Smooth muscle cell (in vitro differentiated cells): ENCODE measurements around the gene GABBR2. TPM values are rescaled to one million over a fixed set of nuclear protein-coding genes. Genes with fewer than 3 reads are reported as not detected.

Experiments
- DNase-seq: peaks from one replicate; lab custom pipeline; 2025; ENCODE audit not compliant: unreplicated experiment; lab: John Stamatoyannopoulos, UW
- H2AFZ ChIP-seq: fragments of 200-600 bp; sonication (generic); 2 replicates; pipeline ENCODE4 v1.6.0; 2016; ENCODE audit warnings: antibody characterized with exemption, low read depth, mild to moderate bottlenecking
- H3F3A ChIP-seq: fragments of 200-600 bp; sonication (generic); 2 replicates; pipeline ENCODE4 v1.6.0; 2017; ENCODE audit warnings: antibody characterized with exemption, low read depth
- H3K27ac ChIP-seq: fragments of 200-600 bp; sonication (generic); 2 replicates; pipeline ENCODE4 v1.5.1; 2016; ENCODE audit warnings: low read depth, mild to moderate bottlenecking
- H3K27me3 ChIP-seq: fragments of 200-600 bp; sonication (generic); 2 replicates; pipeline ENCODE4 v1.6.1; 2016; ENCODE audit warnings: low read depth, mild to moderate bottlenecking
- H3K36me3 ChIP-seq: fragments of 200-600 bp; sonication (generic); 2 replicates; pipeline ENCODE4 v1.5.1; 2016; ENCODE audit warnings: low read depth
- H3K4me1 ChIP-seq: fragments of 200-600 bp; sonication (generic); 2 replicates; pipeline ENCODE4 v1.5.1; 2016; ENCODE audit warnings: low read depth
- H3K4me2 ChIP-seq: fragments of 200-600 bp; sonication (generic); 2 replicates; pipeline ENCODE4 v1.6.0; 2016; ENCODE audit warnings: mild to moderate bottlenecking
- H3K4me3 ChIP-seq: fragments of 200-600 bp; sonication (generic); 2 replicates; pipeline ENCODE4 v1.5.1; 2016; ENCODE audit warnings: mild to moderate bottlenecking
- H3K79me2 ChIP-seq: fragments of 200-600 bp; sonication (generic); 2 replicates; pipeline ENCODE4 v1.6.0; 2016; ENCODE audit warnings: low read depth, mild to moderate bottlenecking
- H3K9ac ChIP-seq: fragments of 200-600 bp; sonication (generic); 2 replicates; pipeline ENCODE4 v1.6.0; 2016; ENCODE audit warnings: low read depth
- H3K9me3 ChIP-seq: fragments of 200-600 bp; sonication (generic); replicated peaks from 2 replicates; pipeline ENCODE4 v1.5.1; 2016; ENCODE audit warnings: low read depth
- H4K20me1 ChIP-seq: fragments of 200-600 bp; sonication (generic); 2 replicates; pipeline ENCODE4 v1.6.0; 2016; ENCODE audit warnings: low read depth
- WGBS: methylation state at CpG from one replicate; pipeline ENCODE4 v1.1.7; 2016; ENCODE audit warnings: low lambda C conversion rate; 5-methylcytosine and 5-hydroxymethylcytosine counted together
- polyA plus RNA-seq: library from polyadenylated mRNA; unstranded; fragments of >200 nt; fragmentation: Nextera tagmentation; extraction: Ambion mirVana; gene quantifications from 2 replicates; pipeline ENCODE4 v1.2.1, GENCODE V29; 2016
- total RNA-seq: library from RNA; depleted of rRNA; stranded (reverse); fragments of >200 nt; gene quantifications from 2 replicates; pipeline ENCODE4 v1.2.3, GENCODE V29; 2014
- TF ChIP-seq, protein P1 (sequence below): fragments of 200-600 bp; sonication (generic); IDR thresholded peaks from 2 replicates; pipeline ENCODE4 v1.5.1; 2017; ENCODE audit warnings: borderline replicate concordance, mild to moderate bottlenecking, antibody characterized with exemption; ENCODE audit not compliant: insufficient read depth, poor library complexity, severe bottlenecking

GABBR2 gene
- total and polyA plus RNA-seq, 2 experiments from 2014 or later, result 0.25 TPM; not detected in 1

GRCh38 chr9:98255061-98255577, 453.6 kb downstream of the GABBR2 start:
- peak overlapping the region; percentile 99 for H3K4me2 ChIP-seq
- TF ChIP-seq, protein P1, sequence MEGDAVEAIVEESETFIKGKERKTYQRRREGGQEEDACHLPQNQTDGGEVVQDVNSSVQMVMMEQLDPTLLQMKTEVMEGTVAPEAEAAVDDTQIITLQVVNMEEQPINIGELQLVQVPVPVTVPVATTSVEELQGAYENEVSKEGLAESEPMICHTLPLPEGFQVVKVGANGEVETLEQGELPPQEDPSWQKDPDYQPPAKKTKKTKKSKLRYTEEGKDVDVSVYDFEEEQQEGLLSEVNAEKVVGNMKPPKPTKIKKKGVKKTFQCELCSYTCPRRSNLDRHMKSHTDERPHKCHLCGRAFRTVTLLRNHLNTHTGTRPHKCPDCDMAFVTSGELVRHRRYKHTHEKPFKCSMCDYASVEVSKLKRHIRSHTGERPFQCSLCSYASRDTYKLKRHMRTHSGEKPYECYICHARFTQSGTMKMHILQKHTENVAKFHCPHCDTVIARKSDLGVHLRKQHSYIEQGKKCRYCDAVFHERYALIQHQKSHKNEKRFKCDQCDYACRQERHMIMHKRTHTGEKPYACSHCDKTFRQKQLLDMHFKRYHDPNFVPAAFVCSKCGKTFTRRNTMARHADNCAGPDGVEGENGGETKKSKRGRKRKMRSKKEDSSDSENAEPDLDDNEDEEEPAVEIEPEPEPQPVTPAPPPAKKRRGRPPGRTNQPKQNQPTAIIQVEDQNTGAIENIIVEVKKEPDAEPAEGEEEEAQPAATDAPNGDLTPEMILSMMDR, result no peak
- H3K4me3 ChIP-seq, result peak overlapping the region; percentile 76
- H3K9ac ChIP-seq, result peak overlapping the region; percentile 84
- peak overlapping the region; percentile 99 for H2AFZ ChIP-seq
- H3F3A ChIP-seq, result peaks cover 6% of the 10 kb centered on the region
- no peaks in the 10 kb centered on the region for H4K20me1 ChIP-seq
- no peaks in the 10 kb centered on the region for H3K9me3 ChIP-seq
- no peaks in the 10 kb centered on the region for H3K27me3 ChIP-seq
- no peak overlapping the region for H3K27ac ChIP-seq
- no peak for DNase-seq
- no peaks in the 10 kb centered on the region for H3K36me3 ChIP-seq
- WGBS, result 2% methylated on average over 35 of the region's 36 CpGs
- peaks cover 11% of the 10 kb centered on the region for H3K4me1 ChIP-seq
- peaks cover 12% of the 10 kb centered on the region for H3K79me2 ChIP-seq

- Histone ChIP-seq H3K4me3 (peak overlapping the region; percentile 76), H3F3A (peaks cover 6% of the 10 kb centered on the region), H3K27me3 (no peaks in the 10 kb centered on the region), H3K27ac (no peak overlapping the region), H3K9me3 (no peaks in the 10 kb centered on the region), H3K79me2 (peaks cover 12% of the 10 kb centered on the region), H3K4me2 (peak overlapping the region; percentile 99), H2AFZ (peak overlapping the region; percentile 99), H4K20me1 (no peaks in the 10 kb centered on the region), H3K9ac (peak overlapping the region; percentile 84), H3K36me3 (no peaks in the 10 kb centered on the region), H3K4me1 (peaks cover 11% of the 10 kb centered on the region)
- TF ChIP-seq, protein P1, result no peak
- 45% methylated on average over 5 of the region's 5 CpGs for WGBS
- no peak for DNase-seq
Observed at GRCh38 chr9:98254228-98255060, 454.3 kb downstream of the GABBR2 start.

DNA sequence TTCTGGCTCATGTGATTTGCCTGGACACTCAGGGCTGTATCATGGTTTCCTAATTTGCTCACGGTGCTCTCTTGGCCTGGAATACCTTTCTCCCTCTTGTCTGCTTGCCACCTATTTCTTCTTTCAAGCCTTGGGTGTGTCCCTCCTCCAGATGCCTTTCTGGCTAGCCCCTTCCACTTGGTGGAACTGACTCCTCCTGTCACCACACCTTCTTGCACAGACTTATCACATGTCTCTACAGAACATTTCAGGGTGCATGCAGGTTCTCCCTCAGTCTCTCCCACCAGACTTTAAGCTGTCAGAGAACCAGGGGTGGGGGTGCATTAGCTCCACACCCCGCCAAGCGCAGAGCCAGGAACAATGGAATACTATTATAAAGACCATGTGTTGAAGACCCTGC, 455.2 kb downstream of the GABBR2 start:
- no peak overlapping the region for H3K4me3 ChIP-seq
- H3K4me1 ChIP-seq, result peaks cover 11% of the 10 kb centered on the region
- H3K9me3 ChIP-seq, result no peaks in the 10 kb centered on the region
- H3K4me2 ChIP-seq, result peak overlapping the region; percentile 35
- peaks cover 12% of the 10 kb centered on the region for H3K79me2 ChIP-seq
- no peak overlapping the region for H3K27ac ChIP-seq
- H3K36me3 ChIP-seq, result no peaks in the 10 kb centered on the region
- H3F3A ChIP-seq, result peaks cover 6% of the 10 kb centered on the region
- 87% methylated on average over 3 of the region's 3 CpGs for WGBS
- no peak for DNase-seq
- no peaks in the 10 kb centered on the region for H4K20me1 ChIP-seq
- no peak overlapping the region for H2AFZ ChIP-seq
- TF ChIP-seq, protein P1, result no peak
- H3K27me3 ChIP-seq, result no peaks in the 10 kb centered on the region
- H3K9ac ChIP-seq, result no peak overlapping the region
